AG10803 (cell line): ENCODE results near the gene RAD18.

Experiments
- DNase-seq: peaks from one replicate; pipeline ENCODE4 v3.0.0; 2010; ENCODE audit warnings: low read depth
- H3K4me3 ChIP-seq: 2 replicates; pipeline ENCODE4 v1.5.1; 2011; ENCODE audit warnings: mild to moderate bottlenecking, low read length, control low read depth
- TF ChIP-seq, protein P1 (sequence below): conservative IDR thresholded peaks from 2 replicates; pipeline ENCODE4 v1.5.1; 2011; ENCODE audit warnings: mild to moderate bottlenecking, low read length, control low read depth, inconsistent platforms

RAD18 gene

DNA sequence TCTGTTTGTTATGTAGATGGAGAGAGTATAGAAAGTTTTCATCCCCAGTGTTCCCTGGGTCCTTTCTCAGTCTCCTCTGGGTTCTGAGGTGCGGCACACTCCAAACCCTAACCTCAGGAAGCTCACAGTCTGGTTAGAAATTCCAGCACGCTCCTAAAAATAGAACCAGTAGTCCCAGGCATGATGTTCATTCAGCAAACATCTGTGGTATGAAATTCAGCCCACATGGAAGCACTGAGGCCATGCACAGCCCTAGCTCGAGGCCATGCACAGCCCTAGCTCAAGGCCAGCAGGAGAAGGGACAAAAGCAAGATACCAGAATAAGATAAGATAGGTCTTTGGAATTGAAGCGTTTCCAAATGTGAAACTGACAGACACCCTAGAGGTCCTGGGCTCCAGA lies 111.6 kb downstream of the RAD18 start:
- TF ChIP-seq, protein P1, sequence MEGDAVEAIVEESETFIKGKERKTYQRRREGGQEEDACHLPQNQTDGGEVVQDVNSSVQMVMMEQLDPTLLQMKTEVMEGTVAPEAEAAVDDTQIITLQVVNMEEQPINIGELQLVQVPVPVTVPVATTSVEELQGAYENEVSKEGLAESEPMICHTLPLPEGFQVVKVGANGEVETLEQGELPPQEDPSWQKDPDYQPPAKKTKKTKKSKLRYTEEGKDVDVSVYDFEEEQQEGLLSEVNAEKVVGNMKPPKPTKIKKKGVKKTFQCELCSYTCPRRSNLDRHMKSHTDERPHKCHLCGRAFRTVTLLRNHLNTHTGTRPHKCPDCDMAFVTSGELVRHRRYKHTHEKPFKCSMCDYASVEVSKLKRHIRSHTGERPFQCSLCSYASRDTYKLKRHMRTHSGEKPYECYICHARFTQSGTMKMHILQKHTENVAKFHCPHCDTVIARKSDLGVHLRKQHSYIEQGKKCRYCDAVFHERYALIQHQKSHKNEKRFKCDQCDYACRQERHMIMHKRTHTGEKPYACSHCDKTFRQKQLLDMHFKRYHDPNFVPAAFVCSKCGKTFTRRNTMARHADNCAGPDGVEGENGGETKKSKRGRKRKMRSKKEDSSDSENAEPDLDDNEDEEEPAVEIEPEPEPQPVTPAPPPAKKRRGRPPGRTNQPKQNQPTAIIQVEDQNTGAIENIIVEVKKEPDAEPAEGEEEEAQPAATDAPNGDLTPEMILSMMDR = no peak
- no peak overlapping the region for H3K4me3 ChIP-seq
- DNase-seq = peak; percentile 92

GRCh38 chr3:8848696-8849131 lies 114.6 kb downstream of the RAD18 start:
- TF ChIP-seq, protein P1 = no peak
- H3K4me3 ChIP-seq = no peak overlapping the region
- DNase-seq = peak; percentile 68

- DNase-seq = no peak
- no peak overlapping the region for H3K4me3 ChIP-seq
- TF ChIP-seq, protein P1 = no peak
Measured at GRCh38 chr3:8847317-8847716, 116.0 kb downstream of the RAD18 start.

- peak; percentile 21 for DNase-seq
- H3K4me3 ChIP-seq = no peak overlapping the region
- TF ChIP-seq, protein P1 = no peak
Measured at GRCh38 chr3:8846176-8846575, 117.1 kb downstream of the RAD18 start.

DNA sequence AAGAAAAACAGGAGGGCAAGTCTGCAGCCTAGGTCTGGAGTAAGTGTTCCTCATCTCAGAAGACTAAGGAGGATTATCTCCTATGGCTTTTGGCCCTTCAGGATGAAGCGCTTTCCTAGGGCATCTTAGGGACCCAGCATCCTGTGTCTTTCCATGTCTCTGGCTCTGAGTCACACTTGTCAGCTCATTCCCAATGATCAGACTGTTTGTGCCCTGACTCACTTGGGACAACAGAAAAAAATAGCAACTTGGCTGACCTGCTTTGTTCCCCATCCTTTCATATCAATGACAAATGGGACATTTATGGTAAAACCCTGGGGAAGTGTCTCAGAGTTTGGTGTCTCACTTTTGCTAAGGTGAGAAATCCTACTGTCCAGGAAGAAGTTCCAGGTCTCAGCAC lies 117.6 kb downstream of the RAD18 start:
- H3K4me3 ChIP-seq = no peak overlapping the region
- DNase-seq = peak; percentile 64
- TF ChIP-seq, protein P1 = no peak

DNA sequence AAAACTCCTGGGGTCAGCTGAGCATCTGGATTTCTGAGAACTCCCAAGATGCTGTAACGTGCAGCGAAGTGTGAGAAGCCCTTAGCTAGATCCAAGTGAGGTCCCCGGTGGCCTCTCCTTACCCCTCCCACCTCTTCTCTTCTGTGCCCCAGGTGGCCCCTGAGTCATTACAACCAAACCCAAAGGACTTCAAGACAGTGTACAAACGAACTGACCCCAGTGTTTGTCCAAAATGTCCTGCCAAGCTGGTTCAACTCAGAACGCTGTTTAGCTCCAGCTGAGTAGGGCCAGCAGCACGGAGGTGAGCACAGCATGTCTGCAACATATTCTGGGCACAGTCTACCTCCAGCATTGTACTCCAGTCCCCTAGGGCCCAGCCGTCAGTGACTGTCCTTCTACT lies 119.9 kb downstream of the RAD18 start:
- no peak for DNase-seq
- no peak overlapping the region for H3K4me3 ChIP-seq
- TF ChIP-seq, protein P1 = no peak

DNA sequence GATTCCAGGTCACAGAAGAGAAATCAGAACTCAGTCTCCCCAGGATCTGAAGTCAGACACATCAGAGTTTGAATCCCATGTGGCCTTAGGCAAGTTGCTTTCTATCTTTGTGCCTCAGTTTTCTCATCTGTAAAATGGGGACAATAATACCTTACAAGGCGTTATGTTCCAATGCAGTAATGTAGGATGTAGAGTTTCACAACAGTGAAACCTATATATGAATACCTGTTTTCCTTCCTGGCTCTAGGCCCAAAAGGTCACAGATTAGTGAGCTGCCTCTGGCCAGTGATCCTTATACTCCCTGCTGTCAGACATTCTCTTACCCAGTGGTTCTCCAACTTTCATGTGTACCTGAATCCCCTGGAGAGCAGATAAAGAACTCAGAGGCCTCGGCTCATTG lies 121.0 kb downstream of the RAD18 start:
- no peak for DNase-seq
- no peak overlapping the region for H3K4me3 ChIP-seq
- TF ChIP-seq, protein P1 = no peak
